GM23338 (cell line): ENCODE data around the gene JARID2. TPM values are rescaled to one million over a fixed set of nuclear protein-coding genes. Genes with fewer than 3 reads are reported as not detected.

Experiments
- ATAC-seq: fragments of 200-7000 bp; cut with Tn5 transposase; 3 replicates; pipeline ENCODE4 v1.9.1; 2020
- DNase-seq: peaks from one replicate; pipeline ENCODE4 v3.0.0-alpha.2; 2015; ENCODE audit warnings: low spot score
- H2AFZ ChIP-seq: fragments of 200-600 bp; sonication (generic); 2 replicates; pipeline ENCODE4 v1.8.0; 2016; ENCODE audit warnings: antibody characterized with exemption, mild to moderate bottlenecking, moderate library complexity
- H3F3A ChIP-seq: fragments of 200-600 bp; sonication (generic); replicated peaks from 2 replicates; pipeline ENCODE4 v1.8.0; 2017; ENCODE audit warnings: antibody characterized with exemption, mixed run types, low read depth
- H3K27ac ChIP-seq: fragments of 200-600 bp; sonication (generic); 2 replicates; pipeline ENCODE4 v1.6.1; 2016; ENCODE audit warnings: low read depth
- H3K27me3 ChIP-seq: fragments of 200-600 bp; sonication (generic); 2 replicates; pipeline ENCODE4 v1.8.0; 2016; ENCODE audit warnings: mild to moderate bottlenecking, mixed run types, moderate library complexity; ENCODE audit not compliant: insufficient read depth
- H3K36me3 ChIP-seq: fragments of 200-600 bp; sonication (generic); 2 replicates; pipeline ENCODE4 v1.8.0; 2016; ENCODE audit warnings: mild to moderate bottlenecking; ENCODE audit not compliant: insufficient read depth
- H3K4me1 ChIP-seq: fragments of 200-600 bp; sonication (generic); 2 replicates; pipeline ENCODE4 v1.8.0; 2016; ENCODE audit warnings: mild to moderate bottlenecking, moderate library complexity; ENCODE audit not compliant: insufficient read depth
- H3K4me2 ChIP-seq: fragments of 200-600 bp; sonication (generic); 2 replicates; pipeline ENCODE4 v1.7.1; 2017; ENCODE audit warnings: mixed run types
- H3K4me3 ChIP-seq: fragments of 200-600 bp; sonication (generic); 2 replicates; pipeline ENCODE4 v1.6.1; 2016; ENCODE audit warnings: mixed run types
- H3K79me2 ChIP-seq: fragments of 200-600 bp; sonication (generic); replicated peaks from 2 replicates; pipeline ENCODE4 v1.8.0; 2017; ENCODE audit warnings: mild to moderate bottlenecking; ENCODE audit not compliant: insufficient read depth
- H3K9me2 ChIP-seq: fragments of 200-600 bp; sonication (generic); 2 replicates; pipeline ENCODE4 v1.8.0; 2017; ENCODE audit not compliant: insufficient read depth
- H4K20me1 ChIP-seq: fragments of 200-600 bp; sonication (generic); replicated peaks from 2 replicates; pipeline ENCODE4 v1.8.0; 2017; ENCODE audit warnings: mild to moderate bottlenecking; ENCODE audit not compliant: insufficient read depth
- H3K27ac Mint-ChIP-seq: 2 replicates; pipeline ENCODE4 v1.8.0; 2020; ENCODE audit warnings: inconsistent platforms, mild to moderate bottlenecking, moderate library complexity, mixed read lengths
- H3K27me3 Mint-ChIP-seq: 3 replicates; pipeline ENCODE4 v1.8.0; 2022; ENCODE audit warnings: low read depth, mild to moderate bottlenecking, moderate library complexity, mixed read lengths, inconsistent platforms; ENCODE audit not compliant: insufficient read depth, poor library complexity
- H3K36me3 Mint-ChIP-seq: 3 replicates; pipeline ENCODE4 v1.8.0; 2021; ENCODE audit warnings: low read depth, mild to moderate bottlenecking, inconsistent platforms, moderate library complexity, mixed read lengths
- H3K4me1 Mint-ChIP-seq: 3 replicates; pipeline ENCODE4 v1.8.0; 2020; ENCODE audit warnings: mild to moderate bottlenecking, inconsistent platforms, mixed read lengths
- H3K4me3 Mint-ChIP-seq: 3 replicates; pipeline ENCODE4 v1.8.0; 2021; ENCODE audit warnings: moderate library complexity, mild to moderate bottlenecking, inconsistent platforms, mixed read lengths
- H3K9me3 Mint-ChIP-seq: 3 replicates; pipeline ENCODE4 v1.8.0; 2020; ENCODE audit warnings: moderate library complexity, mild to moderate bottlenecking, inconsistent platforms, mixed read lengths
- CREB1 ChIP-seq: fragments of 250-450 bp; sonication (Bioruptor Pico); IDR thresholded peaks from 2 replicates; pipeline ENCODE4 v1.5.0; 2020; ENCODE audit warnings: low read depth, mild to moderate bottlenecking, moderate library complexity
- CTCF ChIP-seq, 2 experiments: fragments of 200-600 bp in 1 of 2; sonication (generic) in 1 of 2; conservative IDR thresholded peaks; 2 replicates each; pipeline versions ENCODE4 v1.5.1 to v1.6.1; 2016 to 2017; ENCODE audit warnings: antibody characterized with exemption in 2 of 2, low read depth in 2 of 2, mild to moderate bottlenecking in 2 of 2, moderate library complexity in 1 of 2
- ETS1 ChIP-seq: IDR thresholded peaks from 2 replicates; pipeline ENCODE4 v1.6.1; 2016; ENCODE audit warnings: antibody characterized with exemption
- EZH2 ChIP-seq: fragments of 200-600 bp; sonication (generic); IDR thresholded peaks from one replicate; pipeline ENCODE4 v1.8.0; 2017; ENCODE audit warnings: antibody characterized with exemption, mild to moderate bottlenecking, low read depth; ENCODE audit not compliant: unreplicated experiment
- EZH2phosphoT487 ChIP-seq: fragments of 200-600 bp; sonication (generic); IDR thresholded peaks from one replicate; pipeline ENCODE4 v1.8.1; 2018; ENCODE audit warnings: antibody characterized with exemption; ENCODE audit not compliant: unreplicated experiment
- JUNB ChIP-seq: IDR thresholded peaks from one replicate; pipeline ENCODE4 v1.6.1; 2016; ENCODE audit warnings: antibody characterized with exemption; ENCODE audit not compliant: unreplicated experiment
- NANOG ChIP-seq: IDR thresholded peaks from 2 replicates; pipeline ENCODE4 v1.6.1; 2016; ENCODE audit warnings: antibody characterized with exemption, borderline replicate concordance
- POLR2AphosphoS5 ChIP-seq: IDR thresholded peaks from 2 replicates; pipeline ENCODE4 v1.6.1; 2016; ENCODE audit warnings: antibody characterized with exemption, low read depth
- REST ChIP-seq: IDR thresholded peaks from one replicate; pipeline ENCODE4 v1.6.1; 2018; ENCODE audit warnings: antibody characterized with exemption; ENCODE audit not compliant: unreplicated experiment
- STAT1 ChIP-seq: IDR thresholded peaks from one replicate; pipeline ENCODE4 v1.6.1; 2016; ENCODE audit warnings: antibody characterized with exemption; ENCODE audit not compliant: unreplicated experiment
- ZNF114 ChIP-seq: fragments of 250-450 bp; sonication (Bioruptor Pico); IDR thresholded peaks from 2 replicates; pipeline ENCODE4 v1.5.0; 2020; ENCODE audit warnings: mild to moderate bottlenecking, moderate library complexity
- ZNF331 ChIP-seq: fragments of 250-450 bp; sonication (Bioruptor Pico); IDR thresholded peaks from 2 replicates; pipeline ENCODE4 v1.5.0; 2020; ENCODE audit warnings: low read depth, mild to moderate bottlenecking, moderate library complexity
- ZNF462 ChIP-seq: fragments of 250-450 bp; sonication (Bioruptor Pico); IDR thresholded peaks from 2 replicates; pipeline ENCODE4 v1.5.0; 2020; ENCODE audit warnings: mild to moderate bottlenecking, moderate library complexity
- polyA plus RNA-seq: library from polyadenylated mRNA; unstranded; fragments of >200 nt; fragmentation: Nextera tagmentation; extraction: Ambion mirVana; gene quantifications from 2 replicates; pipeline ENCODE4 v1.2.1, GENCODE V29; 2016
- total RNA-seq: library from RNA; depleted of rRNA; stranded (reverse); fragments of >200 nt; shearing (Covaris generic); gene quantifications from 2 replicates; pipeline ENCODE4 v1.2.3, GENCODE V29; 2014

JARID2 gene
- total and polyA plus RNA-seq, 2 experiments from 2014 or later = 92.8 to 196 TPM

GRCh38 chr6:15414235-15414612 lies 168.4 kb downstream of the JARID2 start:
- no peak overlapping the region for H3K4me3 ChIP-seq
- no peak for DNase-seq
- no peak overlapping the region for H3K4me3 Mint-ChIP-seq

More at GRCh38 chr6:15414235-15414612, 168.4 kb downstream of the JARID2 start:
- Mint-ChIP-seq H3K9me3 (peaks cover 28% of the 10 kb centered on the region), H3K36me3 (peaks cover 81% of the 10 kb centered on the region), H3K4me1 (peaks cover 70% of the 10 kb centered on the region), H3K27ac (no peak overlapping the region), H3K27me3 (peaks cover 25% of the 10 kb centered on the region)
- Histone ChIP-seq H3F3A (peaks cover 5% of the 10 kb centered on the region; the same call in 1 of the 2 replicates), H3K4me1 (peaks cover 68% of the 10 kb centered on the region), H3K9me2 (no peaks in the 10 kb centered on the region), H2AFZ (no peak overlapping the region), H3K27me3 (no peaks in the 10 kb centered on the region), H3K79me2 (peaks cover 90% of the 10 kb centered on the region), H4K20me1 (peaks cover 74% of the 10 kb centered on the region), H3K4me2 (no peak overlapping the region), H3K36me3 (peaks cover 15% of the 10 kb centered on the region), H3K27ac (peak overlapping the region; percentile 20; the same call in 1 of the 2 replicates)
- no peak for ATAC-seq
- TF ChIP-seq EZH2 (no peak), ZNF114 (CRISPR knock-in tag) (no peak), JUNB (no peak), POLR2AphosphoS5 (no peak), EZH2phosphoT487 (no peak), NANOG (no peak), ZNF462 (CRISPR knock-in tag) (no peak), ZNF331 (no peak), ETS1 (no peak), CTCF (conservative IDR thresholded peaks at IDR 0.05; ENCODE audit: low read depth in 2 of 2) (no peak), STAT1 (no peak), REST (no peak), CREB1 (CRISPR knock-in tag) (no peak)
